HepG2 (cell line): ENCODE results near the gene SEPTIN2. TPM values are rescaled to one million over a fixed set of nuclear protein-coding genes. Genes with fewer than 3 reads are reported as not detected.

Source experiments
- ATAD3A ChIP-seq: sonication (generic); formaldehyde crosslinking; IDR thresholded peaks from 2 replicates; pipeline ENCODE4 v1.4.0; 2020; ENCODE audit warnings: missing genetic modification reagents
- FUBP1 ChIP-seq: sonication (generic); formaldehyde crosslinking; IDR thresholded peaks from 2 replicates; pipeline ENCODE4 v1.5.1; 2020; ENCODE audit warnings: missing genetic modification reagents, mild to moderate bottlenecking, borderline replicate concordance
- HMG20B ChIP-seq: conservative IDR thresholded peaks from 2 replicates; pipeline ENCODE4 v1.6.1; 2016; ENCODE audit warnings: missing genetic modification reagents, missing compliant biosample characterization
- IRX3 ChIP-seq: sonication (generic); formaldehyde crosslinking; IDR thresholded peaks from 2 replicates; pipeline ENCODE4 v1.8.1; 2023; ENCODE audit warnings: mild to moderate bottlenecking, low read depth, missing genetic modification reagents, borderline replicate concordance
- KAT8 ChIP-seq: IDR thresholded peaks from 2 replicates; pipeline ENCODE4 v1.6.1; 2016; ENCODE audit warnings: missing genetic modification reagents, missing compliant biosample characterization
- MAF1 ChIP-seq: sonication (generic); formaldehyde crosslinking; IDR thresholded peaks from 2 replicates; pipeline ENCODE4 v1.5.0; 2020; ENCODE audit warnings: missing genetic modification reagents, borderline replicate concordance
- MBNL3 ChIP-seq: fragments of 250-450 bp; sonication (Bioruptor Pico); conservative IDR thresholded peaks from 2 replicates; pipeline ENCODE4 v1.8.0; 2022; ENCODE audit warnings: mild to moderate bottlenecking, inconsistent platforms
- MLX ChIP-seq: IDR thresholded peaks from 2 replicates; pipeline ENCODE4 v1.6.1; 2016
- NCOA1 ChIP-seq: sonication (generic); formaldehyde crosslinking; IDR thresholded peaks from 2 replicates; pipeline ENCODE4 v1.9.0; 2021; ENCODE audit warnings: missing genetic modification reagents
- SIN3A ChIP-seq: IDR thresholded peaks from 2 replicates; pipeline ENCODE4 v1.6.1; 2011; ENCODE audit warnings: low read depth, mild to moderate bottlenecking, control low read depth, low read length, borderline replicate concordance
- SMC3 ChIP-seq: IDR thresholded peaks from 2 replicates; pipeline ENCODE4 v1.6.1; 2011; ENCODE audit warnings: low read length, improper control_type of control experiment
- SNAPC4 ChIP-seq: sonication (generic); formaldehyde crosslinking; IDR thresholded peaks from 2 replicates; pipeline ENCODE4 v1.4.0; 2020; ENCODE audit warnings: mild to moderate bottlenecking, missing genetic modification reagents
- THAP7 ChIP-seq: sonication (generic); formaldehyde crosslinking; IDR thresholded peaks from 2 replicates; pipeline ENCODE4 v1.8.1; 2023; ENCODE audit warnings: mild to moderate bottlenecking, missing genetic modification reagents
- ZFP36L2 ChIP-seq: sonication (generic); formaldehyde crosslinking; IDR thresholded peaks from 2 replicates; pipeline ENCODE4 v1.4.0; 2020; ENCODE audit warnings: missing genetic modification reagents
- ZNF180 ChIP-seq: sonication (generic); formaldehyde crosslinking; IDR thresholded peaks from 2 replicates; pipeline ENCODE4 v1.4.0; 2020; ENCODE audit warnings: low read depth, missing genetic modification reagents, borderline replicate concordance
- ZNF446 ChIP-seq: sonication (generic); formaldehyde crosslinking; IDR thresholded peaks from 2 replicates; pipeline ENCODE4 v1.5.0; 2020; ENCODE audit warnings: mild to moderate bottlenecking, missing genetic modification reagents
- ZNF547 ChIP-seq: sonication (generic); formaldehyde crosslinking; IDR thresholded peaks from 2 replicates; pipeline ENCODE4 v1.5.1; 2020; ENCODE audit warnings: mild to moderate bottlenecking, missing genetic modification reagents
- ZNF605 ChIP-seq: sonication (generic); formaldehyde crosslinking; IDR thresholded peaks from 2 replicates; pipeline ENCODE4 v1.8.0; 2022; ENCODE audit warnings: mild to moderate bottlenecking, missing genetic modification reagents
- ZNF709 ChIP-seq: sonication (generic); formaldehyde crosslinking; IDR thresholded peaks from 2 replicates; pipeline ENCODE4 v1.5.0; 2020; ENCODE audit warnings: mild to moderate bottlenecking, missing genetic modification reagents
- ZNF737 ChIP-seq: sonication (generic); formaldehyde crosslinking; IDR thresholded peaks from 2 replicates; pipeline ENCODE4 v1.5.0; 2020; ENCODE audit warnings: missing genetic modification reagents, mild to moderate bottlenecking, borderline replicate concordance
- ZNF761 ChIP-seq: sonication (generic); formaldehyde crosslinking; conservative IDR thresholded peaks from 2 replicates; pipeline ENCODE4 v1.4.0; 2020; ENCODE audit warnings: mild to moderate bottlenecking, missing genetic modification reagents
- ZNF776 ChIP-seq: sonication (generic); formaldehyde crosslinking; IDR thresholded peaks from 2 replicates; pipeline ENCODE4 v1.4.0; 2020; ENCODE audit warnings: mild to moderate bottlenecking, missing genetic modification reagents
- ZSCAN12 ChIP-seq: sonication (generic); formaldehyde crosslinking; IDR thresholded peaks from 2 replicates; pipeline ENCODE4 v1.9.0; 2021; ENCODE audit warnings: mild to moderate bottlenecking, missing genetic modification reagents
- polyA plus RNA-seq, 8 experiments: library from polyadenylated mRNA; depleted of rRNA in 3 of 8; stranded (reverse) in 7 of 8; unstranded in 1 of 8; fragments of >200 nt; fragmentation: Illumina TruSeq in 4 of 8; extraction: Trizol in 4 of 8; gene quantifications; 2 replicates each; pipeline versions ENCODE4 v1.2.1 to v1.2.3, GENCODE V29; 2011 to 2016; ENCODE audit warnings: low read depth in 4 of 8, missing spikeins in 1 of 8, mixed read lengths in 1 of 8; ENCODE audit not compliant: insufficient read depth in 1 of 8
- total RNA-seq, 5 experiments: library from RNA; depleted of rRNA; stranded (reverse); fragments of >200 nt; fragmentation: Illumina TruSeq; extraction: Trizol; gene quantifications; 2 replicates each; pipeline ENCODE4 v1.2.3, GENCODE V29; 2016; ENCODE audit warnings: low read depth in 1 of 5

SEPTIN2 gene
- total and polyA plus RNA-seq, 2 of the 13 experiments (the other 11 are each of a cell fraction or from before 2014, with no cell fraction given): 493 to 733 TPM

GRCh38 chr2:241350878-241351639 lies 35.3 kb downstream of the SEPTIN2 start (continued):
- no peak for TF ChIP-seq ZNF180
- no peak for TF ChIP-seq MAF1
- no peak for TF ChIP-seq ZNF709 (CRISPR knock-in tag)
- TF ChIP-seq MLX (CRISPR knock-in tag): 0 out of 2 replicates have a peak, but pooled peaks have one; percentile 24
- no peak for TF ChIP-seq ZSCAN12 (CRISPR knock-in tag)
- TF ChIP-seq SNAPC4 (CRISPR knock-in tag): no peak
- TF ChIP-seq ZNF547 (CRISPR knock-in tag): no peak
- no peak for TF ChIP-seq HMG20B (CRISPR knock-in tag)
- TF ChIP-seq SMC3: no peak
- TF ChIP-seq ZFP36L2 (CRISPR knock-in tag): no peak
- TF ChIP-seq ATAD3A (CRISPR knock-in tag): no peak
- 0 out of 2 replicates have a peak, but pooled peaks have one; percentile 34 for TF ChIP-seq ZNF605 (CRISPR knock-in tag)
- TF ChIP-seq ZNF761 (CRISPR knock-in tag): no peak
- TF ChIP-seq IRX3: no peak
- TF ChIP-seq ZNF446: no peak
- no peak for TF ChIP-seq NCOA1 (CRISPR knock-in tag)
- TF ChIP-seq ZNF737 (CRISPR knock-in tag): no peak
- TF ChIP-seq SIN3A: no peak
- TF ChIP-seq KAT8 (CRISPR knock-in tag): peak; percentile 13; the same call in 1 of the 2 replicates
- no peak for TF ChIP-seq ZNF776 (CRISPR knock-in tag)
- TF ChIP-seq FUBP1 (CRISPR knock-in tag): no peak
- TF ChIP-seq THAP7 (CRISPR knock-in tag): no peak; the same call in 1 of the 2 replicates
- no peak for TF ChIP-seq MBNL3 (CRISPR knock-in tag)
